Measurements from ENCODE around the gene CCDC68. TPM values are rescaled to one million over a fixed set of nuclear protein-coding genes. Genes with fewer than 3 reads are reported as not detected.

The CCDC68 gene
- total RNA-seq, 1 donor from 2014 or later: 15.8 TPM

DNA sequence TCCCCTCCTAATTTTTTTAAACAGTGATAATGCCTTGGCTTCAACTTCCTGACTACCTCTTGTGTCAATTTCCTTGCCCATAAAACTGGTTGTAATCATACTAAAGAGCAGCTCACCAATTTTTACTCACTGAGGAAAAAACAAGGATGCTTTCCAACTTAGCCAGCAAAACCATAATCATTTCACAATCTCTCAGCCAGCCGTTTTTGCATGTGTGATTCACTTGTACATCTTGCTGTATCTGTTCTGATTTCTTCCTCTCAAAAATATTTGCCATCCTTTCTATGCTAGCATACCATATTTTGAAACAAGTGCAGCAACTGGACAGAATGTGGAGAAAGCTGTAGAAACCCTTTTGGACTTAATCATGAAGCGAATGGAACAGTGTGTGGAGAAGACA, 70.3 kb downstream of the CCDC68 start:
- DNase-seq (ENCODE audit: low spot score in 2 of 2): no peak
- Histone ChIP-seq H3K4me1 (no peaks in the 10 kb centered on the region), H3K4me3 (no peak overlapping the region), H3K36me3 (no peaks in the 10 kb centered on the region), H3K9me3 (no peaks in the 10 kb centered on the region), H3K27ac (no peak overlapping the region), H3K27me3 (no peaks in the 10 kb centered on the region)
- TF ChIP-seq, protein P1, sequence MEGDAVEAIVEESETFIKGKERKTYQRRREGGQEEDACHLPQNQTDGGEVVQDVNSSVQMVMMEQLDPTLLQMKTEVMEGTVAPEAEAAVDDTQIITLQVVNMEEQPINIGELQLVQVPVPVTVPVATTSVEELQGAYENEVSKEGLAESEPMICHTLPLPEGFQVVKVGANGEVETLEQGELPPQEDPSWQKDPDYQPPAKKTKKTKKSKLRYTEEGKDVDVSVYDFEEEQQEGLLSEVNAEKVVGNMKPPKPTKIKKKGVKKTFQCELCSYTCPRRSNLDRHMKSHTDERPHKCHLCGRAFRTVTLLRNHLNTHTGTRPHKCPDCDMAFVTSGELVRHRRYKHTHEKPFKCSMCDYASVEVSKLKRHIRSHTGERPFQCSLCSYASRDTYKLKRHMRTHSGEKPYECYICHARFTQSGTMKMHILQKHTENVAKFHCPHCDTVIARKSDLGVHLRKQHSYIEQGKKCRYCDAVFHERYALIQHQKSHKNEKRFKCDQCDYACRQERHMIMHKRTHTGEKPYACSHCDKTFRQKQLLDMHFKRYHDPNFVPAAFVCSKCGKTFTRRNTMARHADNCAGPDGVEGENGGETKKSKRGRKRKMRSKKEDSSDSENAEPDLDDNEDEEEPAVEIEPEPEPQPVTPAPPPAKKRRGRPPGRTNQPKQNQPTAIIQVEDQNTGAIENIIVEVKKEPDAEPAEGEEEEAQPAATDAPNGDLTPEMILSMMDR (IDR thresholded peaks at IDR 0.05): no peak
- intact Hi-C loops (cut with DNase I): no loop called here

DNA sequence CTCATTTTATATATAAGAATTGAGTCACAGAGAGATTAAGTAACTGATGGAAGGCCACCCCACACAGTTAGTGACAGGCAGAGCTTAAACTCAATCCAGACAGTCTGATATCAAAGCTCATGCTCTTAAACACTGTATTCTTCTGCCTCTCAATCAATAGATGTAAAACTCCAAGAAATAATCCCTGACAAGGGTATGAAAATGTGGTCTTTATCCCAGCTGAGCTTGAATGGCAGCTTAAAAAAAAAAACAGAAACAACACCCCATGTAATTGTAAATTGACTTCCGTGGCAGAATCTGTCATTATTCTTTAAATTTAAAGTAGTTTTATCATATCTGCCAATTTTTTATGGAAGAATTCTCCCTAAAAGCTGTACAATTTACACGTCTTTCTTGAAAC, 70.9 kb downstream of the CCDC68 start:
- DNase-seq (ENCODE audit: low spot score in 2 of 2): no peak
- Histone ChIP-seq H3K4me1 (no peaks in the 10 kb centered on the region), H3K27me3 (no peaks in the 10 kb centered on the region), H3K4me3 (no peak overlapping the region), H3K27ac (no peak overlapping the region), H3K9me3 (no peaks in the 10 kb centered on the region), H3K36me3 (no peaks in the 10 kb centered on the region)
- intact Hi-C loops (cut with DNase I): no loop called here
- TF ChIP-seq, protein P1 (IDR thresholded peaks at IDR 0.05): no peak

DNA sequence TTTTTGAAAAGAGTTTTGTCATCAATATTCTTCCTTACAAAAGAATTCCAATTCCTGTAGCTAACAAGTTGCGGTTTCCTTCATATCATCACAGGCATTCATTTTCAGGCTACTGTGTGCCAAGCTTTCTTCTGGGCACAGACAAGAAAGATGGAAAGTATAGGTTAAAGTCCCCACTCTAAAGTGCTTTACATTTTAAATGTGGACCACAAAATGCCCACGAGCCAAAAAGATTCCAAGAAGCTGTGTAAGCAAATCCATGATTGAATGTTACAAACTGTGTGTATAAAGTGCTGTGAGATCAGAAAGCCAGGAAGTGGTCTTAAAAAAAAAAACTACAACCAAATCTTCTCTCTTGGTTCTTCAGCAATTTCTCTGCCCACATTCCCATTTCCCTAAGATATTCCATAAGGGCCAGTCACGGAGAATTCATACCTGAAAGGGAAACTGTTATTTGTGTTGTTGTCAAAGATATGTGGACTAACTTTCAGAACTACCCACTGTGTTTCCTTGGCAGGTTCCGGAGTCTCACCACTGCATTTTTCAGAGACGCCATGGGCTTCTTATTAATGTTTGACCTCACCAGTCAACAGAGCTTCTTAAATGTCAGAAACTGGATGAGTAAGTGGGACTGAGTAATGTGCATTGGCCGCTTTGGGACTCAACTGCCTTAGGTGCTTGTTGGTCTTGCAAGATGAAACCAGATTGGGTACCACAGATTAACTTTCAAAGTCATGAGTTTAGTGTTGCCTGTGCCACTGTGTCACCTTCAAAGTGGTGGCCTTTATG, 75.3 kb downstream of the CCDC68 start:
- Histone ChIP-seq H3K9me3 (no peaks in the 10 kb centered on the region), H3K27ac (no peak overlapping the region), H3K4me3 (no peak overlapping the region), H3K36me3 (no peaks in the 10 kb centered on the region), H3K27me3 (no peaks in the 10 kb centered on the region), H3K4me1 (no peaks in the 10 kb centered on the region)
- TF ChIP-seq, protein P1 (IDR thresholded peaks at IDR 0.05): no peak
- DNase-seq (ENCODE audit: low spot score in 2 of 2): no peak
- intact Hi-C loops (cut with DNase I): no loop called here

DNA sequence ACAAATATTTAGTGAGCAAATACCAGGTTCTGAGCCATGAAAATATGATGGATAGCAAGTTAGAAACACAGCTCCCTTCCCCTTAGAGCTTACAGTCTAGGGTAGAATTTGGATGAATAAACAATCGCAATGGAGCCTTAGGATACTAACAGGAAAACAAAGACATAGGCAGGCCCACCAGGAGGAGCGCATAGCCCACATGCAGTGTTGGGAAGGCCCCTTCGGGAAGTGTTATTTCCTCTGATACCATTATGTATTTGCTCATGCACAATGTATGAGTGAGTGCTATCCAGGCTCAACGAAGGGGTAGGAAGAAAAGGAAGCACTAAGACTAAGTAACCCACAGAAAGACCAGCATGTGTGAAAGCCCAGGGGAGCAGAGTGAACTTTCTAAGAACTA, 76.9 kb downstream of the CCDC68 start:
- intact Hi-C loops (cut with DNase I): no loop called here
- no peak overlapping the region for H3K27ac ChIP-seq
- DNase-seq (ENCODE audit: low spot score in 2 of 2): no peak
- no peaks in the 10 kb centered on the region for H3K36me3 ChIP-seq
- TF ChIP-seq, protein P1 (IDR thresholded peaks at IDR 0.05): no peak
- H3K4me1 ChIP-seq: no peaks in the 10 kb centered on the region
- H3K4me3 ChIP-seq: no peak overlapping the region
- H3K27me3 ChIP-seq: no peaks in the 10 kb centered on the region
- no peaks in the 10 kb centered on the region for H3K9me3 ChIP-seq

DNA sequence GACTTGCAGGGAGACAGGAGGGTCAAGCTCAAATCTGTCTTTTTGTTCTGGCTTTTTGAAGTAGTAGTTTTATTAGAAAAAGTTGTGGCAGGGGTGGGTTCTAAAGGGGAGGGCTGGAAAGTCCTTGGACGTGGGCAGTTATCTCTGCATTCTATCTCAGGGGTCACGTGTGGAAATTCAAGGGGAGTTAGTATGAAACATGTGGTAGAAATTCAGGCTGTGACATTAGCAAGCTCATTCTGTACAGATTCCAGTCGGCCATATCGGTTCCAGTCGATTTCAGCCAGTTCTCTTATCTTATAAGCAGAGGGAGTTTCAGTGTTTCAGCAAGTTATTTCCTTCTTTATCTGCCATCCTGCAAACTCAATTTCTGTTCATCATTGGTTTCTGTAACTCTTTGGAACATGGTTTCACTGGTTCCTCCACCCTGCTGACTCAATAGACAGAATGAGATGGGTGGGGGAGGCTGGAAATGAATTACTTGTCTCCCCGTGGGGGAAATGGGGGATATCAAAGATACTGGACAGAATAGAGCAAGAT, 78.0 kb downstream of the CCDC68 start:
- Histone ChIP-seq H3K4me1 (no peaks in the 10 kb centered on the region), H3K27me3 (no peaks in the 10 kb centered on the region), H3K4me3 (no peak overlapping the region), H3K36me3 (no peaks in the 10 kb centered on the region), H3K9me3 (no peaks in the 10 kb centered on the region), H3K27ac (no peak overlapping the region)
- TF ChIP-seq, protein P1 (IDR thresholded peaks at IDR 0.05): no peak
- intact Hi-C loops (cut with DNase I): no loop called here
- no peak for DNase-seq (ENCODE audit: low spot score in 2 of 2)

Measured in ascending aorta (tissue), 2 donors.